COR-L47 (cell line): ENCODE results near the gene TAS2R30.

Experiments
- DNase-seq: peaks from one replicate; lab custom pipeline; 2025; lab: John Stamatoyannopoulos, UW

The TAS2R30 gene, protein sequence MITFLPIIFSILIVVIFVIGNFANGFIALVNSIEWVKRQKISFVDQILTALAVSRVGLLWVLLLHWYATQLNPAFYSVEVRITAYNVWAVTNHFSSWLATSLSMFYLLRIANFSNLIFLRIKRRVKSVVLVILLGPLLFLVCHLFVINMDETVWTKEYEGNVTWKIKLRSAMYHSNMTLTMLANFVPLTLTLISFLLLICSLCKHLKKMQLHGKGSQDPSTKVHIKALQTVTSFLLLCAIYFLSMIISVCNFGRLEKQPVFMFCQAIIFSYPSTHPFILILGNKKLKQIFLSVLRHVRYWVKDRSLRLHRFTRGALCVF

DNA sequence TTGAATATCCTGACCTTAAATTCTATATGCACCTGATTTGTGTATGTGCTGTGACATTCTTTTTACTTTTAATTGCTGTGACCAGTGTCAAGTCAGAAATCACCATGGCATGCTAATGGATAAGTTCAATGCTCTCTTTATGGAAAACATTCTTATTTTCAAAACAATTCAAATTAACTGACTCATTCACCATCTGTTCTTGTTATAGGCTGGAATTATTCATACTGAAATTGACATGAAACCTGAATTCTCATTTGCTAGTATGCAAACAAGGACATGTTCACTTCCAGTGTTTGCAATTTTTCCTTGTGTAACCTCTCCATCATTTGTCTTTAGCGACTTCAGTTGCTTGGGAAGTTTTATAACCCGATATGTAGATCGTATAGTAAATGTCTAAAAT lies at the start of gene TAS2R30:
Gene TAS2R30, minus strand, starts transcription at position 340 of the 400 bp plus-strand sequence. CDS start 400 bp downstream, outside the sequence.
- DNase-seq: no peak

DNA sequence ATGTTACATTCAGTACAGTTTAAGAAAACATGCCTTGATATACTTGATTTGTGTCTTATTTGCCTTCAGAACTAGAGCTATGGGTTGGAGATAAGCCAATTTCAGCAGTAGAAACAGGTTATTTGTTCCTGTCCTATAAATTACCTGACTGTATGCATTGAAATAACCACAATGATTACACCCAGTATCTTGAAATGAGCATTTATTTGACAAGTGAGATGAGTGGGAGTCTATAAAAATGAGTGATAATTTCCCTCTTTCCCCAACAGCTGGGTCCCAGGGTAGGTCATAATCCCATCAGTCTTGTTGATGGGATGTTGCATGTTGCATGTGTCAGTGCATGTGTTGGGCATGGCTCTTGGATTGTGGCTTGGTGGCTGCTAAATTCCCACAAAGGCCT lies 48.6 kb upstream of the TAS2R30 start:
- no peak for DNase-seq

DNA sequence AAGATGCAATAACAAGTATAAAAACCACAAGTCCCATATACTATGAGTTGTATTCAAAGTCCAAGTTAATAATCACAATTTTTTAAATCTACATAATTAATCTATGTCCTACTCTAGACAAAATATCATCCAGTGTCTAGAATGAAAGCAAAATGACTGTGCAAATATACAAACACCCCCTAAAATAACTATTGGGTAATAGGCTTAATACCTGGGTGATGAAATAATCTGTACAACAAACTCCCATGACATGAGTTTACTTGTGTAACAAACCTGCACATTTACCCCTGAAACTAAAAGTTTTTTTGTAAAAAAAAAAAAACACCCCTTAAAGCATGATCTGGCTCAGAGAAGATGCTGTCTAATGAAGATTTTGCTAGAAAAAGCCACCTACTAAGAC lies 48.1 kb upstream of the TAS2R30 start:
- no peak for DNase-seq

DNA sequence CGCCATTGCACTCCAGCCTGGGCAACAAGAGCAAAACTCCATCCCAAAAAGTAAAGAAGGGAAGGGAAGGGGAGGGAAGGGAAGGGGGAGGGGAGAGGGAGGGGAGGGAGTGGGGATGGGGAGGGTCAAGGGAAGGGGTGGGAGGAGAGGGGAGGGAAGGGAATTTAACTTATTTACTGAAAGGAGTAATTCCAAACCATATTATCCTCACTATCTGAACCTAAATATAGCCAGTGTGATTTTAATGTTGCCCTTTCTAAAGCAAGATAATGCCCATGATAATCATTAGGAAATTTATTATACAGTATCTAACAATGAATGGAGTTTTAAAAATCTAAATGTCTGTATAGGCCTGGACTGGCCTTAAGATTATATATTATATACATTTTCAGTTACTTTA lies 43.8 kb upstream of the TAS2R30 start:
- DNase-seq: no peak

DNA sequence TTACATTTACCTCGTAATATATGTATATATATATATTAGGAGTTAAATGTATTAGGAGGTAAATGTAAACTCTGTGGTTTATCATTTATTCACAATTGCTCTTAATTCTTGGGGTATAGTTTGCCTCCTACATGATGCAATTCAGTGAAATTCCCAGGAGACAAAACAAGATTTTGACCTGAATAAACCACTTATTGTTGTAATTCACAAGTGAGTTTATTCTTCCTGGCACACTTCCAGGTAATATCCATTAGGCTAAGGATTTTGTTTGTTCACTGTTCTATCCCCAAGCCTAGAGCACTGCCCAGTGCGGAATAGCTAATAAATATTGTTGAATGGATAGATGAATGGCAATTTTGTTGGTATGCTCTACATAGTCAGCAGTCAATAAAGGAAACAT lies 39.6 kb upstream of the TAS2R30 start:
- DNase-seq: no peak

DNA sequence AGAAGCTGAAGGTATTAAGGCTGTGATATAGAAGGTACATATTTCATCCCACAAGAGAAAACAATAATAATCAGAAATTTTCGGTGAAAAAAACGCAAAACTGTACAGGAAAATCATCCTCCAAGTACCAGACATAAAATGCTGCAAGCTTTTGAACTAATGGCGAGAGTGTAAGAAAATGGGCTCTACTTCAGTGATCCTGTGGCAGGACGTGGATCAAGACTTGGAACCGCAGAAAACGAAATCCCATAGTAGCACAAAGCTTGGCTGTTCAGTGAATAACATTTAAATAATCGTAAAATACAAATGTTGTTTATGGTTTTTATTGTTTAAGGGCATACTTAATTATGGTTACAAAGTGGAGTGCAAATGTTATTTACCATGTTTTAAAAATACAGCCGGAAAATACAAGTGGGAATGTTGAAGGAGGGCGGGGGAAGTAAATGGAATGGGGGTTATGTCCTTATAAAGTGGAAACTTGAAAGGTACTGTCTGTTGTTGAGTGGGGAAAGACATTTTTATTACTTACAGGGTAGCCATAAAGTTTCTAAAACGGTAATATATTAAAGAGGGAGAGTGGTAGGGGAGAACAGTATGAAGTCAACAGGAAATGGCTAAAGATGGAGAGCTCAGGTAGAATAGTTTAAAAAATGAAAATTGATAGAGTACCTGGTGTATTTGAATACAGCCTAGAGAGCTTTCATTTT lies 37.7 kb upstream of the TAS2R30 start:
- no peak for DNase-seq

DNA sequence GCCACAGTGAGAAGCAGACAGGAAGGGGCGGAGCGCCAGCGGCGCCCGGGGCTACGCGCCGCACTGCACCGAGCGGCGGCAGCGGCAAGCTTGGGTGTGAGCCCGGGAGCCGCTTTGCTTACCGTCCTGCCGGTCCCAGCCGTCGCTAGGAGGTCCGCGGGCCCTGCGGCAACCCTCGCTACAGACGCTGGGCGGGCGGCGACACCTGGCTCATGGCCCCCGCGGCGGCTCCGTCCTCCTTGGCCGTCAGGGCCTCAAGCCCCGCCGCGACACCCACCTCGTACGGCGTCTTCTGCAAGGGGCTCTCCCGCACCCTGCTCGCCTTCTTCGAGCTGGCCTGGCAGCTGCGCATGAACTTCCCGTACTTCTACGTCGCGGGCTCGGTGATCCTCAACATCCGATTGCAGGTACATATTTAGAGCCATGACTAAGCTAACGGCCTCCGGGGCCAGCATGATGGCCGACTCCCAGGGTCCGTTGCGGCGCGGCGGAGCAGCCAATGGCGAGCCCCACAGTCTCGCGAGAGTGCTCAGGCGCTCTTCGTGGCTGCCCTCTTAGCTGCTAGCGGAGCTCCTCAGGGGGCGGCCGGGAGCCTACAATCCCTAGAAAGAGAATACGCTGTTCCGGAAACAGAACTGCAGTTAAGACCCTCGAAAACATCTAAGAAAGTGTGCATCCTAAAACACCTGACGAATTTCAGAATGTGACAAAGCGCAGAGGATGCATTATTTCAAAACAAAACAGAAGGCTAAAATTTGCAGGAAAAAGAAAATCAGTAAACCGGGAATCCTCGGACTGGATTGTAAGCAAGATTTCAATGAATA lies 36.9 kb upstream of the TAS2R30 start, which contains the start of gene SMIM10L1:
Gene SMIM10L1, plus strand, starts transcription at position 50 of the 824 bp plus-strand sequence. Its CDS starts 163 bp downstream, at position 213.
- peak; percentile 85 for DNase-seq

DNA sequence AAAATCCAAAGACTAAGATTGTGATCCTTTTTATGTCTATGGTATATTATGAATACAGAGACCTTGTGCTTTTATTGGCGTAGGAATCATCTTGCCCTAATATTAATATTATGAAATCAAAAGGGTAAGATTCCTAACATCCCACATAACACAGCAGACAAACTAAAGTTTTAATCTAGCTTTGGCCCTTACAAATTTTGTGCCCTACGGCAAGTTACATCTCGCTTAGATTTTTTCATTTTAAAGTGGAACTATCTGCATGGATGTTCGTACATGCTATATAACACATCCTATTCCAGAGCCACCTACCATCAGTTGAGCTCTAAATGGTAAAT lies 36.3 kb upstream of the TAS2R30 start:
- no peak for DNase-seq

DNA sequence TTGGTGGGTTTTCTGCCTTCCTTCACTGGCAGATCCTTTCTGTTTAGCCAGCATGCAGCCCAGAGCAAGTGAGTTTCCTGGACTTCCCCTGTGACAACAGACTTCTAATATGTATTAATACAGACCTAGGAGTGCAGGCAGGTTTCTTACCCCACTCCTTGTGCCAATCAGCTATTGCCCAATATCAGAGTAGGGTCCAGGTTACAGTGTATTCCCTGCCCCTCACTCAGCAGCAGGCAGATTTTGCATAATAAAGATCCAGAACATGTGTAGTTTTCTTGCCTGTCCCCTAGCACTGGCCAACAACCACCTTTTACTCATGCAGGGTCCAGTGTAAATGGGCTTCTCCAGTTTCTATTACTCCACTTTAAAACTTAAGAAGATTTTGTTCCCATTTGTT lies 31.9 kb upstream of the TAS2R30 start:
- no peak for DNase-seq

DNA sequence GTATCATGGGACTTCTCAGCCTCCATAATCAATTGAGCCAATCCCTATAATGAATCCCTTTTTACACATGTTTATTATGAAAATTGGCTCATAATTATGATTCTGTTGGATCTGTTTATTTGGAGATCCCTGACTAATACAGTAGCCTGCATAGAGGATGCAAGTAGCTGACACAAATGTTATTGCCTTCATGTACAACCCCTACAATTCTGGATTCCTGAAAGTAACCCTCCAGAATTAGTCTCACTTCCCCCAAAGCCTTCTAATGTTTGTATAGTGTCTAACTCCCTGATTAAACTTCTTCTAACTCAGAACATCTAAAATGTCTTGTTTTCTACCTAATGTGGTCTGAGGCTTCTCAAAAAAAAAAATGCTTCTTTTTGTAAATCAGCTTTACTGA lies 29.9 kb upstream of the TAS2R30 start:
- no peak for DNase-seq

DNA sequence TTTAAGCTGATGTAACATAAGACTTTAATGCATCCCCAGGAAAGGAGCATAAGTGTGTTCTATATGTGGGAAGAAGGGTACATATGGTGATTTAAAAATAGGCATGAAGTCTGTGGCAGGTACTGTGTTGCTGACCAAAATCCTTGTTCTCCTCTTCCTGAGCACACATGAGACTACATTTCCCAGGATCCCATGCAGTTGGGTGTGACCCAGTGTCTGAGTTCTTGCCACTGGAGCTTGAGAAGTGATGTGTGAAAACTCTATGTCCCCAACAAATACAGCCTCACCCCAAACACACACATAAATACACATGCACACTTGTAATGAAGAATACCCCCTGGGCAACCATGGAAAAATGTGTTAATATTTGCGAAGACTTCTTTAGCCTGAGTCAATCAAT lies 28.1 kb upstream of the TAS2R30 start:
- DNase-seq: no peak

DNA sequence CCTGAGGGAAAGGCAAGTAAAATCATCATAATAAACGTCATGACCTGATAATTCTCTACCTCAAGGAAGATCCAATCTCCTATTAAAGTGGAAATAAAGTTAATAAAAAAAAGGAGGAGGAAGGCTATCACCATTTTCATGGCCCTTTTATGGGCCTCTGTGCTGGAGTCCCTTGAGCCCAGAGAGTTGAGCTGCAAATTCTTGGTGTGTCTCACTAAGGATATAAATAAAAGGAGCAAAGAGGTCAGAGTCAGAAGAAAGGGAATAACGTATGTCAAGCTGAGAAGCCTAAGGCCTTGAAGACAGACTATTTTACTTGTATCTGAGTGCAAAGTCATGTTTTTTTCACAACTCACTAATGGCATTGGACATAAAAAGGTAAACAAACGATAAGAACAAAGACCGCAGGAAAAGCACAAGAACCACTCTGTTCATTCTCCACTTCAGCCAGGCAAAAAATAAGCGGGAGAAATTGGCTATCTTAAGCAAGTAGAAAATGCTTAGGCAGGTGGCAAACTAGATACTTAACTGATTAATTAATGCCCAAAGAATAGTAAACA lies 24.5 kb upstream of the TAS2R30 start:
- no peak for DNase-seq

DNA sequence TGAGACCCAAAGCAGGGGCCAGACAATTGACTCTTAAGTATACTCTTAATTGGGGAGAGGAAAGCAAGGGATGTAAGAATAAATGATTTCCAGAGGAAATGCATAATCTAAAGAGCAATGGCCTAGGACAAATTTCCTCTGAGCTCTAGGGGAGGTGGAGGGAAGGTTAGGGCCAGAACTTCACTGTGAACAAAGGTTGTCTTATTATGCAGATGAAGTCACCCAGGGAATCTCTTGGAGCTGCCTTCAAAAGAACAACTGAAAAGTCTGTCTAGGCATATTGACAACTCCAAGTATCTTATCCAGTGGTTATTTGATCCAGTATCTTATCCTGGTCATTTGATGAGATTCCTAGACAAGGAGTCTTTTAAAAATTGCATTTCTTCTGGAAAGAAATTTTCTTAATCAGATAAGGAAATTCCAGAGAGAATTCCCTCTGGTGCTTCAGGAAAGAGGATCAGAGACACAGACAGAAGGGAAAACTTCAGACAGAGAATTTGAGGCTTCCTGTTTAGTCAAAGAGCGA lies 20.0 kb upstream of the TAS2R30 start:
- DNase-seq: no peak

DNA sequence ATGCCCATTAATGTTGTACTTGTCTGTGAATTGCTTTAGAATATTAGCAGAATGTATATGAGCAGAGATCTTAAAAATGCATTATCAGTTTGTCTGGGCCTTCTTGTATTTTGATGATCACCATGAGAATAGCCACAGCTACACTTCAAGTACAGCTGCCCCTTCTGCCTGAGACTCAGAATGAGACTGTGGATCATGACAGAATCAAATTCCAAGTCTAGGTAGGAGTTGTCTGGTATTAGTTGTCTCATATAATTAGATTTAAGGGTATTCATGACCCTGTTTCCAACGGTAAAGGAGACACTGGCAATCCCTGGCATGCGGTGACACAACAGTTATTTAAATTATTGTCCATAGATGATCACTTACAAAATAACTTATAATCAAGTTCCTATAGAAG lies 18.3 kb upstream of the TAS2R30 start:
- no peak for DNase-seq

DNA sequence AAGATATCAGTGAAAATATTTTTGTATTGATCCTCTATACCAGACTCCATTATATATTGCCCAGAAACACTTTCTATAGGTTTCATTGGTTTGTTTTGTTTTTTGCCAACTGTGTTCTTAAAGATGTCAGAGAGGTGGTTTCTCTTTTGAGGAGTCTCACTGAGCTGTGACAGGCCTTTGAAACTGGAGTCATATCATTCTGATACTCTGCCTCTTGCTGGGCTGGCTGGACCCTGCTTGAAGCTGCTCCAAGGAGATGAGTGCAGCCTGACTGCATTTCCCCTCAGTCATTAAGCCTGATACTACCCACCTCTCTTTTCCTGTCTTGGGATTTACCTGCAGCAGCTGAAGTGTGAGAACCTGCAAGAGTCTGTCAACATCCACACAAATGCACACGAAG lies 16.4 kb upstream of the TAS2R30 start:
- no peak for DNase-seq

DNA sequence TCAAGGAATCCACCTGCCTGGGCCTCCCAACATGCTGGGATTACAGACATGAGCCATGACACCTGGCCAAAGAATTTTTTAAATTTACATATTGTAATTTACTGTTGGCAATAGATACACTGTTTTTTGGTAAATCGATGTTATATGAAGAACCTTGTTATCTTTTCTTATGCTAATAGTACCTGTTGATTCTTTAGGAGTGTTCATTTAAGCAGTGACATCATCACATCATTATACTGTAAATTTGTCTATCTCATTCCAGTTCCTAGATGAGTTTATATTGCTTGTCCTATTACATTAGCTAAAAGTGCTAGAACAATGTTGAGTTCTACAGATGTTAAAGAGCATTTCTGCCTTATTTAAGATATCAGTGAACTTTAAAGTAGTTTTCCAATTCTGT lies 13.0 kb upstream of the TAS2R30 start:
- DNase-seq: no peak

DNA sequence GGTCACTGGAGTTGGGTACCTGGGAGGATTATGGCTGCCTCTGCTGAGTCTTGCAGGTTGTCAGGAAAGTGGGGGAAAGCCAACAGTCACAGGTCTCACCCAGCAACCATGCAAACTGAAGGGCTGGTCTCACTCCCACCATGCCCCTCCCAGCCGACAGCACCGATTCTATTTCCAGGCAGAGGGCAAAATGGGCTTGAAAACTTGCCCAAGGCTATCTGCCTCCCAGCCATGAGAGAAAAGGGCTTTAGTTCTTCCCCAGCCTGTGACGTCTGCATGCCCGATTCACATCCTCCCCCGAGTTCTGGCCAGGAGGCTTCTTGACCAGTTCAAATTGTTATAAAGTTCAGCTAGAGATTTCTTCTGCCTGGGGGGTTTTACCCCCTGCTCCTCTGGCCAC lies 9.9 kb upstream of the TAS2R30 start:
- no peak for DNase-seq

DNA sequence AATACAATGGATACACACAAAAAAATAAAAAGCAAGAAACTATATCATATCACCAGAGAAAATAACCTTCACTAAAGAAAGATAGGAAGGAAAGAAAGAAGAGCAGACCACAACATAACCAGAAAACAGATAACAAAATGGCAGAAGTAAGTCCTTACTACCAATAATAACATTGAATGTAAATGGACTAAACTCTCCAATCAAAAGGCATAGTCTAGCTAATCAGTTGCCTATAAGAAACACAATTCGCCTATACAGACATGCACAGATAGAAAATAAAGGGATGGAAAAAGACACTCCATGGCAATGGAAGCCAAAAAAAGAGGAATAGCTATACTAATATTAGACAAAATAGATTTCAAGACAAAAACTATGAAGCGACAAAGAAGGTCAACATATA lies 8.9 kb upstream of the TAS2R30 start:
- DNase-seq: no peak

DNA sequence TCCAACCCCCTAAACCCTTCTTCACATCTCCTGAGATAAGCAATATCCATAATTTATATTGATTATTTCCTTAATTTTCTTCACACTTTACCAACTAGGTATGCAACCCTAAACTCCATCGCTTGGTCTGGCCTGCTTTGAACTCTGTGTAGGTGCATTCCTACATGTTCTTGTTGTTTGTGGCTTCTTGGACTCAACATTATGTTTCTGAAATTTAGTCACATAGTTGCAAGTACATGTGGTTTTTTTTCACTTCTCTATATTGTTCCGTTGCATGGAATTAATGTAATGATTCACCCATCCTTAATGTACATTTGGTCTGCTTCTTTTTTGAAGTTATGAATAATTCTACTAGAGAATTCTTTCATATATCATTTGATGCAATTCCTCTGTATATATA lies 1.6 kb upstream of the TAS2R30 start:
- no peak for DNase-seq

DNA sequence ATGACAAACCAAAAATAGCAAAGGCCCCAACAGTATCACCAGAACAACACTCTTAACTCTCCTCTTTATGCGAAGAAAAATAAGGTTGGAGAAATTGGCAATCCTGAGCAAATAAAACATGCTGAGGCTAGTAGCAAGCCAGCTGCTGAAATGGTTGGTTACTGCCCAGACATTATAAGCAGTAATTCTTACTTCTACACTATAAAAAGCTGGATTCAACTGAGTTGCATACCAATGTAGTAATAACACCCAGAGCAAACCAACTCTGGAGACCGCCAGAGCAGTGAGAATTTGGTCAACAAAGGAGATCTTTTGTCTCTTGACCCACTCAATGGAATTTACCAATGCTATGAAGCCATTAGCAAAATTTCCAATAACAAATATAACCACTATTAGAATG lies 628 bp downstream of the TAS2R30 start:
- no peak for DNase-seq

DNA sequence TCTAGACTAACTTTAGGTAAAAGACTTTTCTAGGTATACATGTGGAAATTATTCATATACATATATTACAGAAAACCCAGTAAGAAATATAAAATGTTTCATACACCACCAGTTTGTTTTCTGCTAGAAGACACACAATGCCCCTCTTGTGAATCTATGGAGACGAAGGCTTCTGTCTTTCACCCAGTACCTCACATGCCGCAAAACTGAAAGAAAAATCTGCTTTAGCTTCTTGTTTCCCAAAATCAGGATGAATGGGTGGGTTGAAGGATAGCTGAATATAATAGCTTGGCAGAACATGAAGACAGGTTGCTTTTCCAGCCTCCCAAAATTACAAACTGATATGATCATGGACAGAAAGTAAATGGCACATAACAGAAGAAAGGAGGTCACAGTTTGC lies 1.3 kb downstream of the TAS2R30 start:
- no peak for DNase-seq

DNA sequence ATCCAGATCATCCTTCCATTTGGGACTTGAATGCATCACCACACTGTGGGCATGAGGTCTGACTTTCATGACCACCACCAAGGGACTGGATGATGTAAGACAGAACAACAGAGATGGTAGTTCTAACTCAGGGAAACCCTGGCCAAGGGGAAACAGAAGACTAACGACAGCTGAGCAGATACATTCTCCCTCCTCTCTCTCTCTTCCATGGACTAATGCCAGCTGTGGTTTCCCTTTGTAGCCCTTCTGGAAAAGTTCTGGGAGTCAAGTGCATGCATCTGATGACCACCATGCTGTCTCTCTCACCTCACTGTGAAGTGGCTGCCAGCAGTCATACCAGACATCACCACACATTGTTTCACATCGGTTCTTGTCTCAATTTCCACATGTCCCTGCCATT lies 3.4 kb downstream of the TAS2R30 start:
- DNase-seq: no peak
